NCI-H510A (cell line): ENCODE data around the gene NPM3.

Source experiments
- DNase-seq: peaks from one replicate; lab custom pipeline; 2025; lab: John Stamatoyannopoulos, UW

Gene NPM3

GRCh38 chr10:101782811-101783735 is at the start of gene NPM3:
NPM3 (minus strand) TSS chr10:101783446; CDS start chr10:101783390, 56 bp downstream.
- DNase-seq = peak; percentile 87

GRCh38 chr10:101832325-101832771 is 49.1 kb upstream of the NPM3 start:
- DNase-seq = no peak

DNA sequence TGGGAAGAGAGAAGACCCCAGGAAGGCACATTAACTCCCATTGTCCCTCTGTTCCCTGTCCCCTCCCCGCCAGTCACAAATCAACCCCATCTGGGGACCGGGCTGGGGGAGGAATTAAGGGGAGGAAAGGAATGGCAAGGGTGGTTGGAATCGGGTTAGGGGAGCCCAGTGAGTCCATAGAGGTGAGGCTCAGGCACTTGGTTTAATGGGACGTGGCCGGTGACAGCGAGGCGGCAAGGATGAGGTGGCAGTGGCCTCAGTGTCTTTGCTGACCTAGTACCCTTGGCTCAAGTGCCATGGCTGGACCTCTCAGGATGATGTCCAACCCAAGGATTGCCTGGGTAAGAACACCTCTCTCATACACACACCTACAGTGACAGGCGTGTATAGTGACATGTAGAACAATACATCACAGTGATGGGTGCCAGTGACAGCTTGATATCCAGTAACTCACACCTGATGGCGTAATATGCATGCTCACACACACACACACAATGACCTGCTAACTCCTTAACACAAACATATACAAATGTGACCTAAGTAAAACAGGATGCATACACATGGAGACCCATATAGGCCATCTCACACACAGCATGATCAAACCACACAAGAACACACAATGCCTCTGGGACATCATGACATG is 48.0 kb upstream of the NPM3 start:
- DNase-seq = no peak

GRCh38 chr10:101830322-101831168 is 47.3 kb upstream of the NPM3 start:
- no peak for DNase-seq

DNA sequence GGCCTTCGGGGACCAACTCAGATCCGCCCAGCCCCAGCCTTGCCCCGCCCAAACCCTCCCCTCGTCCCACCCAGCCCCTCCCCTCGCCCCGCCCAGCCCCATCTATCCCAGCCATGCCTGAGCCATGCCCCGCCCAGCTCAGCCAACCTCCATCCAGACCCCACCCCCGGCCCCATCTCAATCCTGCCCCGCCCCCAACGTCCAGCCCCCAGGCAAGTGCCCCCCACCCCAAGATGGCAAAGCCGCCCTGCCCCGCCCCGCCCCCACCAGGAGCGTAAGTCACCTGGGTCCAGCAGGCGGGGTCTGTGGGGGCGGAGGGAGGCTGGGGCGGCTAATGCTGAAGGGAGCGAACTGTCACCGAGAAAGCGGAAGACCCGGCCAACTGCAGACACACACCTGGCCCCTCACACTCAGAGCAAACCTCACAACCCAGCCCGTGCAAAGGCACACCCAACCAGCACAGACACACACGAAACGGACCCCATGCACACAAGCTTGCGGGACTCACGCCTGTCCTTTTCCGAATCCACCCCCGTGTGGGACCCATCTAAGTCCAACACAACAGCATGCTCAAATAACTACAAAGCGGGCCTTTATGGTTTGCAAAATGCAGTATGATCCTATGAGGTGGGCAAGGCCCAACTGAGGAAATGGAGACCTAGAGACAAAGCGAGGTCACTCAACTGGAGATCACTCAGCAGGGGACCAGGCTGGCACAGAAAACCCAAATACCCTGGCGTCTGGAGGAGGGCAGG is 46.5 kb upstream of the NPM3 start:
- no peak for DNase-seq

DNA sequence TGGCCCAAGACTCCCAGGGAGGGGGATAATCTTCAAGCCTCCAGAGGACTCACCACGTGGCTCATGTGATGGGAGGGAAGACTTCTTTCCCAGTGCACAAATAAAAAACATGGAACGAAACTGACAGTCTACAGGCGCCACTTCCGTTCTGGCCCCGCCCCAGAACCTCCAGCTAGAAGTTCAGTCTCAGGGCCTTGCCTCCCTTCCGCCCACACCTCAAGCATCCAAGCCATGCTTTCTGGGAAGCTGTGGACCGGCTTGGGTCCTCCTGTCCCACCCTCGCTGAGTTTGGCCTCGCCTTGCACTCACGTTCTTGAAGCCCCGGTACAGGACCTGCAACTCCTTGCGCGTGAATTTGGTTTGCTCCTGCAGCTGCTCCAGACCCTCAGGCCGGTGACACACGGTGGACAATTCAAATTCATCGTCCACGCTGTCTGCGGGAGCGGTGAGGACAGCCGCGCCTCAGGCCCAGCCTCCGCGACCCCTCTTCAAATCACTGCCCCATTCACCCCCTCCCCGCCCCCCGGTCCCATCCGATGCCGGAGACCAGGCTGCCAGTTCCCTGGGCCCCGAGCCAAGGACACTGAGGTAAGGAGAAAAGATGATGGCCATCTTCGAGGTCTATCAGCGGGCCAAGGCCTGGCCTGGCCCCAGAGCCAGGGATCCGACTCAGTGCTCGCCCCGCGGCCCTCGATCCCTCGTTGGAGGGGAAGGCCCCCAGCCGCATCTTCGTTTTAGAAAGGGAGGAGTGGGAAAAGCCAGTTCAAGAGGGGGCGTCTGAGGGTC is 45.7 kb upstream of the NPM3 start:
- no peak for DNase-seq

DNA sequence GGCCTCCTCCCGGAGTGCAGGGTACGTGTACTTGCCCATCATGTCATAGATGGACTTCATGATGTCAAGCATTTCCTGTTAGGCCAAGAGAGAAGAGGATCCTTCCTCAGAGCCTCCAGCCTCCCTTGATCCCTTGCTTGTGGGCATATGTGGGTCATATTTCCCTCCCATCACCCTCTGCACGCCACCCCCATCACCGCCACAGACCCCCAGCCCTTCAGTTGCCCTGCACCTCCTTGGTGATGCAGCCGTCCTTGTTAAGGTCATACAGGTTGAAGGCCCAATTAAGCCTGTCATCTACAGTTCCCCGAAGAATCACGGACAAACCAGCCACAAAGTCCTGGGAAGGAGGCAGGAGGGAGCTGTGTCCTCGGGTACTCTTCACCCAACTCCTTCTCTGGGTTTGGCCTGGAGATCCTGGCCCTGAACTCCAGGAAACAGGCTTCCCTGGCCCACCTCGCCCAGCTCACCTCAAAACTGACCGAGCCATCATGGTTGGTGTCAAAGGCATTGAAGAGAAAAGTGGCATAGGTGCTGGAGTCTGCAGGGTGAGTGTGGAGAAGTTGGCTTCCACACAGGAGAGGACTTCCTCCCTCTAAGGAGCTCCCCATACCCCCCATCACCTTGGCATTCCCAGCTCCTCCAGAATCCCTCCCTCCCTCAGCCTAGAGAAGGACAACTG is 44.8 kb upstream of the NPM3 start:
- DNase-seq = no peak

GRCh38 chr10:101826852-101827434 is 43.7 kb upstream of the NPM3 start:
- no peak for DNase-seq

GRCh38 chr10:101824736-101825135 is 41.5 kb upstream of the NPM3 start:
- DNase-seq = no peak

DNA sequence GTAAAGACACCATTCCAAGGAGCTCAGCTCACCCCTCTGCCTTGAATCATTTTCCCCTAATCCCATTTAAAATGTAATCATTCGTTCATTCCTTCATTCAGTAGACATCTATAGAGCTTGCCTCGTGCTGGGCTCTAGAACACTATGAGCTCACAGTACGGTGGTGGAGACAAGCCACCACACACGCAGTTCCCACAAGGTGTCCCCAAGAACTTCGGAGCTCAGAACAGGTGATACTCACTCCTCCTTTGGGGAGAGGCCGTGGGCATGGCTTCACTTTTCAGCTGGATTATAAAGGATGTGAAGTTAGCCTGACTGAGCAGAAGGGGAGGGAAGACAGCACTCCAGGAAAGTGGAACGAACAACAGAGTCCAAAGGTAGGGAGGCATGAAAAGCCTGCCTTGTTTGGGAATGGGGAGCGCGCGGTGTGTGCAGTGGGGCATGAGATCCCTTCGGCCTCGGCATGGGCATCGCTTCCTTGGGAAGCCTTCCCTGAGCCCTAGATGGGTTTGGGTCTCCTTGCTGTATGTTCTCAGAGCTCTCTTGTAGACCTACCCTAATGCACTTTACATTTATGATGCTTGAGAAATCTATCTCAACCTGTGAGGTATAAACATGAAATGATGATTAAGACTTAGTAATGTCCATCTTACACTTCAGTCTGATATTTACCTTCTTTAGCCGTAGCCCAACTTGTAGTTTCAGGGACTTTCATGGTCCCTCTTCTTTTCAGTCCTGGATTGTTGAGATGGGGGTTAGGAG is 35.8 kb upstream of the NPM3 start:
- DNase-seq = peak; percentile 45

DNA sequence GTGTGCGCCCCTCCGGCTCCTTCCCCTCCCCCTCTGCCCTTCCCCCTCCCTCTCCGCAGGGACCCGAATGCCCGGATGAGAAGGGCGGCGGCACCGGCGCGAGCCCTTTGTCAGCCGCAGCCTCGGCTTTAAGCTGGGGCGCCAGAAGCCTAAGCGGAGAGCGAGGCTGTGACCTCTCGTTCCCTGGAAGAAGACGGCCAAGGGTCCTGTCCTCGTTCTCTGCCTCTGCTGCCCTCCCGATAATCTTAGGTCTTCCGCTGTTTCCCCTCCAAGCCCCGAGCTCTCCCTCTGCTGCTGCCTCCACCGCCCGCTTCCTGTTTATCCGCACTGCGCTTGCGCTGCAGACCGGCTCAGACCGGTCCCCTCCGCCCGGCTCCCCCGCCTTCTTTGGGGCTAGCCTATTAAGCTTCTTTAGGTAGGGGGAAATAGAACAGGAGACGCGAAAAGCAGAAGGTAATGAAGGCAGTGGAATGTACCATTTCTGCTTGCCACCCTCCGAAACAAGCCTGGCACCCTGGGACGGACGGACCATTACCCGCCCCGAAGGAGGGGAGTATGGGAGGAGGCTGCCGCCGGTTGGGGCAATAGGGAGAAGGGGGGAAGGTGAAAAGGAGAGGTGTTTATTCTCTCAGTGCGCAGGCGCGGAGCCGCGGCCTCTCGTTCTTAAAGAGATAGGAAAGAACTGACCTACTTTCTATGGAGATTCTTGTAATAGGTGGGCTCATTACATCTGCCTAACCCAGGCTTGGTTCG is 35.0 kb upstream of the NPM3 start, which contains the start of gene OGA:
Gene OGA, minus strand, starts transcription at position 326 of the 753 bp plus-strand sequence. CDS start 422 bp downstream, outside the sequence.
- peak; percentile 99 for DNase-seq

DNA sequence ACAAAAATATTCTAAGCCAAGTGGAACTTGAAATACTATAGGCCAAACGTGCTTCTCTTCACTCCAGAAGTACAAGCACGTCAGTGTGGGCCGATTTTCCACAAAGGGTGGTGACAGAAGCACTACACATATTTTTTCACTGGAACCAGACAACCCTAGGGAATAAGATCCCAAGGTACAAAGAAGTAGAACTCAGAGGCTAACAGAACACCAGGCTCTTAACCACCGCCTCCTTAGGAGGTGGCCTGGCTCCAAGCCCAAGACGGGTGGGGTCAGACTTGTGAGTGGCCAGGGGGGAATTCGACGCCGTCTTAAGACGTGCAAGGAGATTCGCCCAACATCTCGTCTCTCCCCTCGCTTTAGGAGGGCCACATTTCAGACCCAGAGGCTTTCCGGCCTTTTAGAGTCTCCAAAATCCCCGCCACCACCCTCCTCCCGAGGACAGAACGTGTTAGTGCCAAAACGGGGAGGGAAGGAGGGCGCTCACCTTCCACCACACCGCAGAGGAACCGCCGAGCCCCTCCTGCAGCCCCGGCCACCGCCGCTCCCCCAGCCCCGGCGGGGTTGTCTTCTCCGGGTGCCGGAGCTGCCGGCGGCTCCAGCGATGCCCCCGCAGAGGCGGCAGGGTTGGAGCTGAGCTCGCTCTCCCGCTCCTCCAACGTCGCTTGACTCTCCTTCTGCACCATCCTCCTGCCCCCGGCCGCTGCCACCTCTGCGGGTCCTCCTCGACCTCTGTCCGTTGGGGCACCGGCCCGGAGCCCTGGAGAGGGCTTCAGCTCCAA is 34.3 kb upstream of the NPM3 start:
- no peak for DNase-seq

DNA sequence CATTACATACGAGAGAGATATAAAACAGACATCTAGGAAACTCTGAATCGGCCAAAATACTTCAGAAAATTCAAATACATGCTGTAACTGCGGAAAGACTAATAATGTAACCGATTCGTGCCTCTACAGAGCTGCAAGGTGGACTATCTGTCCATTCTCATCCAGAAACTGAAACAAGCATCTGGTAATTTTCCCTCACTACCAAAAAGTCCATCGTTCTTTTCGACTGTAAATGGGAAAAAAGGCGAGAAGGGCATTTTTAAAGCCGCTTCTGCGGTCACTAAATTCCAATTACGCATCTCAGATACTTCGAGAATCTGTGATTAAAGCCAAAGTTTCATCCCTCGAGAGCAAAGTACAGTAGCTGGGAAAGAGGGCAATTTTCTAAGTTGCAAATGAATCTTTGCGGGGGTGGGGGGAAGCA is 33.7 kb upstream of the NPM3 start:
- no peak for DNase-seq

- DNase-seq = no peak
Observed at GRCh38 chr10:101816376-101816775, 33.1 kb upstream of the NPM3 start.

DNA sequence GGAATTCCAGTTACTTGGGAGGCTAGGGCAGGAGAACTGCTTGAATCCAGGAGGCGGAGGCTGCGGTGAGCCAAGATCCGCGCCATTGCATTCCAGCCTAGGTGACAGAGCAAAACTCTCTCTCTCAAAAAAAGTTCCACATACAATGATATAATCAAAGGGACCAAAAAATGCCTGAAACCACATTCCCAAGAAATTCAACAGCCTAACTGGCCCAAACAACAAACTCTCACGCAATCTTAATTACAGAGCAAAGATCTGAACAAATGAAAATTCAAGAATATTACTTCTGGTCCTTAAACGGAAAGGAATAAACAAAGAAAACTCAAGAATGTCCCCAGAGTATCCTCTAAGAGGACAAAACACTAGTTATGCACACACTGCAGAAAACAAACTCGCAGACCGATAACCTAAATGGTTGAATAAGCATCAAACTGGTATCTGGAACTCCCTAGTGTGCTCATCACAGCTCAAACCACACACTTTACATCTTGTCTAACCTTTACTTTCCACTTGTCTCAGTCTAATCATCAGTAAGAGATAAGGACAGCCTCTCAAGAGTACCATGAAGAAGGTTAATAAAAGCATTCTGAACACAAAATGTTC is 31.3 kb upstream of the NPM3 start:
- DNase-seq = no peak

GRCh38 chr10:101812606-101813005 is 29.4 kb upstream of the NPM3 start:
- no peak for DNase-seq

GRCh38 chr10:101807158-101807557 is 23.9 kb upstream of the NPM3 start:
- DNase-seq = no peak
